Dermis lymphatic vessel endothelial cell (primary cell): Measurements from ENCODE around the gene NOL4. TPM values are rescaled to one million over a fixed set of nuclear protein-coding genes. Genes with fewer than 3 reads are reported as not detected.

Source experiments
- total RNA-seq: library from RNA; depleted of rRNA; stranded (reverse); fragments of >200 nt; gene quantifications from 2 replicates; pipeline ENCODE4 v1.2.1, GENCODE V29; 2014

Gene NOL4
- total RNA-seq: not detected in 2 replicates

GRCh38 chr18:34224423-34225217 lies at the start of gene NOL4:
Gene NOL4, minus strand, starts transcription at chr18:34224913. Its CDS starts 1,660 bp downstream, at chr18:34223253.

